ENCODE results near the gene C1orf50. TPM values are rescaled to one million over a fixed set of nuclear protein-coding genes. Genes with fewer than 3 reads are reported as not detected.
A peak's percentile ranks its signal among the peaks of the same experiment; 100 is the strongest.
"Not testable (repeated sequence)": the region's sequence is repeated elsewhere in the genome, so short reads cannot be mapped to it uniquely, and the experiment has no call there.

Gene C1orf50
- total RNA-seq, 1 experiment from 2014 or later: 4.2 TPM

DNA sequence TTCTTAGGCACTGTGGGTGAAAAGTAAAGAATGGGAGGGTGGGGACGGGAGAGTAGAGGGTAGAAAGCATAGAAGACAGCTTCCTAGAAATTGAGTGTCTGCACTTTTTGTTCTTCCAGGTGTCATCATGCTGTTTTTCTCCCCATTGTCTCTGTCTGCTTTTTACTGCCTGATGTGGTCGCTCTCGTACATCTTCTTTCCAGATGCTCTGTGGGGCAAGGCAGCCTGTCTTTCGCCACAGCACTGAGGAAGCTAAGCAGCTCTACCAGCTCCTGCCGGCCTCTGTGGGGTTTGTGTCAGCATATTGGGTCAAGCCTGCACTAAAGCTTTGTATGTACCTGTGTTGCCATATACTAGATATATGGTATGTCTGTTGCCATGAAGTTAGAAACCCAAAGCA is 30.9 kb downstream of the C1orf50 start:
- no peak for DNase-seq (ENCODE audit: low read depth)

- no peak for DNase-seq (ENCODE audit: low read depth)
Observed at GRCh38 chr1:42801832-42802473, 34.9 kb downstream of the C1orf50 start.

DNA sequence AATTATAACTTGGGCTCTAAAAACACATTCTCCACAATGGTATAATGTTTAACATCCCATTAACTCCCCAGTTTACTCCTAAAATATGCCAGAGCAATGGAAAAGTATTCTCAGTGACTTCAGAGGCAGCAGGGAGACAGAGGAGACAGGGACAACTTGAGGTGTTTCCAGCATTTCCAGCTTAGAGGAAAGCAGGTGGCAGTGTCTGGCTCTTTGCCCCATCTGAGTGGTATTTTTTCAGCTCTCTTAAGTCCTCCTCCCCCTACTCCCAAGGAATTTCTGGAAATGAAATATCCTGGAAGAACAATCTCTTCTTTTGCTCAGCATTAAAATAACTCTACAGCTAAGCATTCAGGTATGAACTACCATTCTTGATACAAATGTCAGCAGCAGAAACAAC is 39.1 kb downstream of the C1orf50 start:
- no peak for DNase-seq (ENCODE audit: low read depth)

DNA sequence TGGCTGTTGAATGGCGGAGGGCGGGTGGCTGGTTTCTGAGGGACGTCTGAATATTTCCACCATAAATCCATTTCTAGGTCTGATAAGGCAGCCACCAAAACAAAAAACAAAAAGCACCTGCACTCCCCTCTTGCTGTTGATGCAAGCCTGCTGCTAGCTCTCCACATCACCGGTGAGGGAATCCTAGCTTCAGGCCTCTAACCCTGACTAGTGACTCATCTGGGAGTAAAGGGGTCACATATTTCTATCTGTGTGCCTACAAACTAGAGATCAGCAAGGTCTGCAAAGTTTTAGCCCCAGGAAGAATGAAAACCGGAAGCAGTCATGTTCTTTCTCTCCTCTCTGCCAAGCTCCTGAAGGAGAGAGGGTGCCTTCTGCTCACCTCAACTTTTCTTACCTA is 39.5 kb downstream of the C1orf50 start:
- DNase-seq (ENCODE audit: low read depth): no peak

- DNase-seq (ENCODE audit: low read depth): peak; percentile 83
Observed at GRCh38 chr1:42807056-42807668, 40.1 kb downstream of the C1orf50 start.

- not testable (repeated sequence) for DNase-seq (ENCODE audit: low read depth)
Observed at GRCh38 chr1:42814815-42815214, 47.8 kb downstream of the C1orf50 start.

GRCh38 chr1:42815941-42816584 is 49.0 kb downstream of the C1orf50 start:
- DNase-seq (ENCODE audit: low read depth): no peak

DNA sequence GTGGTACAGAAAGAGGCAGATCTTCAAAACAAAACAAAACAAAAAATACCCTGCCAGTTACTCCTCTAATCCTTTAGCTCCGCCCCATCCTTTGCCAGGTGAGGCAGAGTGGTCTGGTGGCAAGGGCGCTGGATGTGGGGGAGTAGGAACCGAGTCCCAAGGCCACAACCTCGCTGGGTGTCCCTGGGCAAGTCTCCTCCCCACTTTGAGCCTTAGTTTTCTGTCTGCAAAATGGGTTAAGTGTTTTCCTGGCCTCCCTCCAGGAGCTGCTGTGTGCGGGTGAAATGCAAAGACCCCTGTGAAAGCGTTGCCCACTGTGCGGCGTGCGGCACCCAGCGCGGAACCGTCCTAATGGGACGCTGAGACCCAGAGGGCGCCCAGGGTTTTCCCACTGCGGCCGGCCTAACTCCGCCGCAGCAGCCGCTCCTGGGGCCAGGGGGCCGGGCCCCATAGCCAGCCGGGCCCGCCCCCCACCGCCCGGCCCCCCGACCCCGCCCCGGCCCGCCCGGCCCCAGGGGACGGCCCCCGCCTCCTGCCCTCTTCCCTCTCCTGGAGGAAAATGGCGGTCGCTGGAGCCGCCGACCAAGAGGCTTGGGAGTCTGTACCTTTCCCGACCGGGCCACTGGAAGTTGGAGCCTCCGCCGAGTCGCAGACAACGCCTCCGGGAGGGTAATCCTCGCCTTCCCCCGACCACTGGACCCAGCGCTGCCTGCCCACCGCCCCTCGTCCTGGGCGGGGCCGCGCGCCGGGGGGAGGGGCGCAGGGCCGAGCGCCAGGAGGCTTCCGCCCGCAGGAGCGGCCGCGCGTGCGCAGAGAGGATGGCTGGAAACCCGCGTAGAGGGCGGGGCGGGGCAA is 49.8 kb downstream of the C1orf50 start, which contains the start of the genes ERMAP and SVBP:
Gene ERMAP, plus strand, starts transcription at position 538 of the 855 bp plus-strand sequence. CDS start 13,327 bp downstream, outside the sequence.
Gene SVBP, minus strand, starts transcription at position 813 of the 855 bp plus-strand sequence. CDS start 853 bp downstream, outside the sequence.
- peak; percentile 81 for DNase-seq (ENCODE audit: low read depth)

- DNase-seq (ENCODE audit: low read depth): no peak
Observed at GRCh38 chr1:42817440-42817767, 50.4 kb downstream of the C1orf50 start.

DNA sequence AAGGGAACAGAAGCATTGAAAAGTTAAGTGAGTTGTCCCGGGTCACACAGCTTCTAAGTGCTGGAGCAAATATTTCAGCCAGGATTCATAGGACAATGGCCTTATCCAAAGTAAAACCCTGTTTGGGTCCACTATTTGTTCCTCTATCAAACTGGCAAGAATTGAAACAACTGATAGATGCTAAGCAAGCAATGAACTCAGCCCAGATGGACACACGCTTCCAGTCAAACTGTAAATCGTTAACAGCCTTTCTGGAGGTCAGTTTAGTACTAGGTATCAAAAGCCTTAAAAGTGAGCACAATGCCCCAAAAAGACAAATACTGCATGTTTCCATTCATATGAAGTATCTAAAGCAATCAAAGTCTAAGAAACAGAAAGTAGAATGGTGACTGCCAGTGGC is 50.9 kb downstream of the C1orf50 start:
- no peak for DNase-seq (ENCODE audit: low read depth)

DNA sequence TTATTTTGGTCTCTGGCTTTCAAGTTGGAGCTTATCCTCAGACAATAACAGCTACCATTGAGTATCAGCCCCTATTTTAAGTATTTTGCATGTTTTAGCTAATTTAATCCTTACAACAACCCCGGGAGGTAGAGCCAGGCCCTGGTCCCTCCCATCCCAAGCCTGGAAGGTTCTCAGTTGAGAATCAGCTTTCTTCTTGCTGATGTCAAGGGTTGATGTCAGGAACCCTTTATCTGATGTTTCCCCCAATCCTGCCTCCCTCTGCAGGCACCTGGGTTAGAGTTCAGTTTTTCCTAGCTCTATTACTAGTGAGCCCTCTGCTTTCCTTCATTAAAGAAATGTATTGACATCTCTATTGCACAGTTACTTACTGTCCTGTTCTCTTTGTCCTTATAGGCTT is 53.8 kb downstream of the C1orf50 start:
- no peak for DNase-seq (ENCODE audit: low read depth)

DNA sequence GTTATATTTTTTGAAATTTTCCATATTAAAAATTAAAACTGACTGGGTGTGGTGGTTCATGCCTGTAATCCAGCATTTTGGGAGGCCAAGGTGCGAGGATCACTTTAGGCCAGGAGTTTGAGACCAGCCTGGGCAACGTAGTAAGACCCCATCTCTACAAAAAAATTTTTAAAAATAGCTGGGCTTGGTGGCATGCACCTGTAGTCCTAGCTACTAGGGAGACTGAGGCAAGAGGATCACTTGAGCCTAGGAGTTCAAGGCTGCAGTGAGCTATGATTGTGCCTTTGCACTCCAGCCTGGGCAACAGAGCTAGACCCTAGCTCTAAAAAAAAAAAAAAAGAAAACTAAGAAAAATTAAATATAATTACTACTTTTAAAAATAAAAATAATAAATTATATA is 54.6 kb downstream of the C1orf50 start:
- no peak for DNase-seq (ENCODE audit: low read depth)

DNA sequence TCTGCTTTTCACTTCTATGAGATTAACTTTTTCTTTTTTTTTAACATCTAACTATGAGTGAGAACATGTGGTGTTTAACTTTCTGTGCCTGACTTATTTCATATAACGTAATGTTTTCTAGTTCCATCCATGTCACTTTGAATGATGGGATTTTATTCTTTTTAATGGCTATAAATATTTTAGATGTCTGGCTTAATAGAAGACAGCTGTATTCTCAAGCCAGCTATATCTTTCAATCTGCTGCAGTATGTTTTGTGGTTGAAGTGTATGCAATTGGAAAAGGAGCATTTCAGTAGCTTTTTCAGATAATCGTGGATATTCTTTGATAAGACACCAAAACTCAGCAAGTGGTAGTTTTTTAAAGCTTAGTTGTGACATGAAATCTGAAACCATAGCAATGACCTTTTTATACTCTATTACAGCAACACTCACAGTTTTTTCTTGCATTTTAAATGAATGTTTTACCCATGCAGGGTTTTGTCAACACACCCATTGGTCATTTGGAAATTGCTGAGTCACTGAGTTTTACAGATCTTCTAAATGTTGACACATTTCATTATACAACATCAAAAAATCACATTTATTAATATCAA is 55.8 kb downstream of the C1orf50 start:
- DNase-seq (ENCODE audit: low read depth): peak; percentile 40

- no peak for DNase-seq (ENCODE audit: low read depth)
Observed at GRCh38 chr1:42824481-42825035, 57.5 kb downstream of the C1orf50 start.

DNA sequence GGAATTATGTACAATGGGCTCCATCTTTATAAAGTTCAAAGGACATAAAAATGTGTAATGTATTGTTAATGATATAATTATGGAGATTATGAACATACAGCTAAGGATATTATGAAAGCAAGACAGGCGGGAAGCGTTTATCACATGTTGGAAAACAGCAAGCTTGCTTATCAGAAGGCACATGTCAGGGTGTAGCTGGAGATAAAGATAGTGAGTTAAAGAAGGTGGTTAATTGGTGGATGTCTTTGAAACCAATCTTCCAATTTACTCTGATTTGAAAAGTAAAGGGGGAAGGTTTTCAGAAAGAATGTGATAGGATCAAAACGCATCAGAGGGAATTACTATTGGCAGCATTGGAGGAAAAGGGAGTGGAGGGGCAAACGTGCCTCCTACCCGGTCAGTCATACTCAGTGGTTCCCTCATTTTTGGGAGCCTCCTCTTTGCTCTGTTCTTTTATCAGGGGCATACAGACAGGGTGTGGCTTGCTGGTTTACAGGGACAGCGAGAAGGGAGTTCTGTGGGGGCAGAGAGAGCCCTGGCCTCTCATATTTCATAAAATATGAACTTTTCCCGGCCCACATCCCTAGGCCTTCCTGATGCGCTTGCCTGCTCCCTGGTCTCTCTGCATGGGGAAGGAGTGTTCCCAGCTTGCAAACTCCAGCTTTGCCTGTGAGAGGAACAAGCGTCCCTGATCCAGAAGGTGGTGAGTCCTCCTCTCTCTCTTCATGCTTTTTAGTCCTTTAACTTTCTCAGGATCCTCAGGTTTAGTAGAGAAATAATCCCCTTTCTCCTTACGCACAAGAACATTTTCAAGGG is 58.2 kb downstream of the C1orf50 start:
- DNase-seq (ENCODE audit: low read depth): no peak

Other genes starting within 250 kb of the C1orf50 start
- 47.6 and 57.6 TPM in 2 replicates for gene PPIH, start 108.8 kb upstream of the C1orf50 start, total RNA-seq (2014; rRNA removed)
- 1,026 and 1,116 TPM in 2 replicates for gene YBX1, start 84.8 kb upstream of the C1orf50 start, total RNA-seq (2014; rRNA removed)
- not detected in 2 replicates for gene CLDN19, start 27.0 kb upstream of the C1orf50 start, total RNA-seq (2014; rRNA removed)
- gene P3H1, start 221 bp upstream of the C1orf50 start, total RNA-seq (2014; rRNA removed): 76.3 and 90.9 TPM in 2 replicates
- 0.06 TPM in 1 of 2 replicates, not detected in the other for gene TMEM269, start 17.7 kb downstream of the C1orf50 start, total RNA-seq (2014; rRNA removed)
- gene ERMAP, start 49.9 kb downstream of the C1orf50 start, total RNA-seq (2014; rRNA removed): 8.8 and 10.2 TPM in 2 replicates
- gene SVBP, start 50.1 kb downstream of the C1orf50 start, total RNA-seq (2014; rRNA removed): 15.3 and 19.7 TPM in 2 replicates
- 7.9 and 11.0 TPM in 2 replicates for gene ZNF691, start 79.4 kb downstream of the C1orf50 start, total RNA-seq (2014; rRNA removed)
- 244 and 317 TPM in 2 replicates for gene SLC2A1, start 191.6 kb downstream of the C1orf50 start, total RNA-seq (2014; rRNA removed)

Data from LHCN-M2 (cell line).